Thyroid gland (tissue), 4 donors: ENCODE results near the gene PLCL1. TPM values are rescaled to one million over a fixed set of nuclear protein-coding genes. Genes with fewer than 3 reads are reported as not detected.

Source experiments
- DNase-seq, 2 donors: peaks; one replicate each; pipeline ENCODE4 v3.0.0-alpha.2; 2019
- H3K27ac ChIP-seq, 3 donors: fragments of 200-600 bp; sonication (generic); 1 replicate in 2 of 3; 2 replicates in 1 of 3; pipeline ENCODE4 v1.5.1; 2016 to 2019; ENCODE audit warnings: mild to moderate bottlenecking in 1 of 3, moderate library complexity in 1 of 3
- H3K27me3 ChIP-seq: fragments of 200-600 bp; sonication (generic); one replicate; pipeline ENCODE4 v1.5.1; 2019
- H3K36me3 ChIP-seq, 2 donors: fragments of 200-600 bp; sonication (generic); one replicate each; pipeline ENCODE4 v1.5.1; 2016 to 2019
- H3K4me1 ChIP-seq, 2 donors: fragments of 200-600 bp; sonication (generic); one replicate each; pipeline ENCODE4 v1.5.1; 2017 to 2019
- H3K4me3 ChIP-seq, 3 donors: fragments of 200-600 bp; sonication (generic); replicated peaks in 1 of 3; 1 replicate in 2 of 3; 2 replicates in 1 of 3; pipeline ENCODE4 v1.5.1; 2016; ENCODE audit warnings: mild to moderate bottlenecking in 1 of 3
- H3K9me3 ChIP-seq: fragments of 200-600 bp; sonication (generic); one replicate; pipeline ENCODE4 v1.5.1; 2017
- POLR2A ChIP-seq, 2 donors: fragments of 450-650 bp; IDR thresholded peaks; one replicate each; pipeline ENCODE4 v1.6.1; 2017; ENCODE audit warnings: antibody characterized with exemption in 2 of 2, mild to moderate bottlenecking in 2 of 2, moderate library complexity in 1 of 2
- WGBS, 2 donors: methylation state at CpG; one replicate each; pipeline ENCODE4 v1.1.5; 2017; 5-methylcytosine and 5-hydroxymethylcytosine counted together
- intact Hi-C: fragments of 100-400 bp; cut with DNase I; formaldehyde crosslinking; loops from one replicate; pipeline ENCODE4 v1.15.1; 2023
- total RNA-seq, 4 donors: library from RNA; depleted of rRNA; stranded (reverse); fragments of >200 nt; gene quantifications; one replicate each; pipeline ENCODE4 v1.2.3, GENCODE V29; 2016
- TF ChIP-seq, protein P1 (sequence below), 6 experiments: fragments of 200-600 bp in 3 of 6; fragments of 450-650 bp in 3 of 6; sonication (generic) in 3 of 6; IDR thresholded peaks; one replicate each; pipeline ENCODE4 v1.5.1; 2016 to 2019; ENCODE audit warnings: antibody characterized with exemption in 6 of 6, mild to moderate bottlenecking in 2 of 6, inconsistent platforms in 1 of 6, moderate library complexity in 1 of 6

The PLCL1 gene
- total RNA-seq, 4 donors from 2014 or later: 9.1 to 11.8 (median 9.9) TPM

DNA sequence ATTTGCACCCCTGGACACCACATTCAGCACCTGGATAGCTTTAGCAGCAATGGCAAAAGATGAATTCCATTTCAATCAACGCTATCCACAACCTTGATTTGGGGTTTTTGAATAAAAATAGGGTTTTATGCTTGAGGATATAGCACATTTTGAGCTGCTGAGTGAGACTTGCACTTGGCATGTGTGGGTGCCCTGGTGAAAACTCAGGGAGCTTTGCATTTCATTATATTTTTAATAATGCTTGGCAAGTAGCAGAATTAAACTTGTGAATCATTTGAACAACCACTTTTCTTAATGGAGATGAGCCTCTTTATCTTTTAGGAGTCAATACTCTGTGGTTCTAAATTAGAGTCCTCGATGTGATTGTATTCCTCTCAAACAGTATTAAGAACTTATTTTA lies 252.4 kb downstream of the PLCL1 start:
- Histone ChIP-seq H3K36me3 (no peaks in the 10 kb centered on the region), H3K4me3 (no peak overlapping the region), H3K27me3 (no peaks in the 10 kb centered on the region), H3K4me1 (no peaks in the 10 kb centered on the region), H3K9me3 (no peaks in the 10 kb centered on the region), H3K27ac (no peak overlapping the region)
- WGBS, 2 donors: 83 to 85% methylated on average over 2 of the region's 2 CpGs
- TF ChIP-seq, protein P1, sequence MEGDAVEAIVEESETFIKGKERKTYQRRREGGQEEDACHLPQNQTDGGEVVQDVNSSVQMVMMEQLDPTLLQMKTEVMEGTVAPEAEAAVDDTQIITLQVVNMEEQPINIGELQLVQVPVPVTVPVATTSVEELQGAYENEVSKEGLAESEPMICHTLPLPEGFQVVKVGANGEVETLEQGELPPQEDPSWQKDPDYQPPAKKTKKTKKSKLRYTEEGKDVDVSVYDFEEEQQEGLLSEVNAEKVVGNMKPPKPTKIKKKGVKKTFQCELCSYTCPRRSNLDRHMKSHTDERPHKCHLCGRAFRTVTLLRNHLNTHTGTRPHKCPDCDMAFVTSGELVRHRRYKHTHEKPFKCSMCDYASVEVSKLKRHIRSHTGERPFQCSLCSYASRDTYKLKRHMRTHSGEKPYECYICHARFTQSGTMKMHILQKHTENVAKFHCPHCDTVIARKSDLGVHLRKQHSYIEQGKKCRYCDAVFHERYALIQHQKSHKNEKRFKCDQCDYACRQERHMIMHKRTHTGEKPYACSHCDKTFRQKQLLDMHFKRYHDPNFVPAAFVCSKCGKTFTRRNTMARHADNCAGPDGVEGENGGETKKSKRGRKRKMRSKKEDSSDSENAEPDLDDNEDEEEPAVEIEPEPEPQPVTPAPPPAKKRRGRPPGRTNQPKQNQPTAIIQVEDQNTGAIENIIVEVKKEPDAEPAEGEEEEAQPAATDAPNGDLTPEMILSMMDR (IDR thresholded peaks at IDR 0.05): no peak
- TF ChIP-seq POLR2A (IDR thresholded peaks at IDR 0.05): no peak
- DNase-seq: no peak
- intact Hi-C loops: no loop called here

DNA sequence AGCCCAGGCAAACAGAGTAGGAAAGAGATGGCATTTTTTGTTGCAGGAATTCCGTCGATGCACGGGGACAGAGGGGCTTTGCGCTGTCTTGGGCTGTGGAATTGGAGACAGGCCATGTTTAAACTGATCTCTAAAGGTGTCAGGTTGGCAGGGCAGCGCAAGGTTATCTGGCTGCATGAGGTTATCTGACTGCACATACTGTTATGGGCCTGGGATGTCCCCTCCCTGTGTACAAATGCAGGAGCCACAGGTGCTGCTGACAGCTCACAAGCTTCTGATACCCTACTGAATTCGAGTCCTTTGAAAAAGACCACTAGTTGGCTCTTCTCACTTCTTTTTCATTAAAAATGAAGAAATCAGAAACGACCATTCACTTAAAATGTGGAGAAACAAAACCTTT lies 255.4 kb downstream of the PLCL1 start:
- Histone ChIP-seq H3K27me3 (no peaks in the 10 kb centered on the region), H3K27ac (no peak overlapping the region), H3K4me1 (no peaks in the 10 kb centered on the region), H3K36me3 (no peaks in the 10 kb centered on the region), H3K9me3 (no peaks in the 10 kb centered on the region), H3K4me3 (no peak overlapping the region)
- intact Hi-C loops: no loop called here
- TF ChIP-seq, protein P1 (IDR thresholded peaks at IDR 0.05): no peak
- no peak for TF ChIP-seq POLR2A (IDR thresholded peaks at IDR 0.05)
- no peak for DNase-seq
- WGBS, 2 donors: 72 to 80% methylated on average over 7 of the region's 7 CpGs

- Histone ChIP-seq H3K36me3 (no peaks in the 10 kb centered on the region), H3K27me3 (no peaks in the 10 kb centered on the region), H3K4me3 (no peak overlapping the region), H3K27ac (no peak overlapping the region), H3K9me3 (no peaks in the 10 kb centered on the region), H3K4me1 (no peaks in the 10 kb centered on the region)
- intact Hi-C loops: no loop called here
- TF ChIP-seq, protein P1 (IDR thresholded peaks at IDR 0.05): no peak
- TF ChIP-seq POLR2A (IDR thresholded peaks at IDR 0.05): no peak
- DNase-seq: no peak
- WGBS, 2 donors: 71 to 89% methylated on average over 2 of the region's 2 CpGs
Observed at GRCh38 chr2:198060277-198060676, 255.9 kb downstream of the PLCL1 start.

DNA sequence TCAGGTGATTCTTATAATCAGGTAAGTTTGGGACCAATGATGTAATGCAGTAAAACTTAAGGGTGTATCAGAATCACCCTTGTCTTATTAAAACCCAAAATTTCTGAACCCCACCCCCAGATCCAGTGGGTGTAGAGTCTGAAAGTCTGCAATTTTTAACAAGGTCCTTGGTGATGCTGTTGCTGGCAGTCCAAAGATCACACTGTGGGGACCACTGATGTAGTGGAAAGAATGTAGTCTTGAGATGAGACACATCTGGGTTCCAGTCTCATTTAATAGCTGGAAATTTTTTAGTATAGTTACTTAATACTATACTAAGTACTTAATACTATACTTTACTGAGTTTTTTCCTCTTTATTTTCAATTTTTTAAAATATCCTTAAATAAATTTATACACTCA lies 258.4 kb downstream of the PLCL1 start:
- H3K4me3 ChIP-seq: no peak overlapping the region
- H3K27ac ChIP-seq: no peak overlapping the region
- intact Hi-C loops: no loop called here

DNA sequence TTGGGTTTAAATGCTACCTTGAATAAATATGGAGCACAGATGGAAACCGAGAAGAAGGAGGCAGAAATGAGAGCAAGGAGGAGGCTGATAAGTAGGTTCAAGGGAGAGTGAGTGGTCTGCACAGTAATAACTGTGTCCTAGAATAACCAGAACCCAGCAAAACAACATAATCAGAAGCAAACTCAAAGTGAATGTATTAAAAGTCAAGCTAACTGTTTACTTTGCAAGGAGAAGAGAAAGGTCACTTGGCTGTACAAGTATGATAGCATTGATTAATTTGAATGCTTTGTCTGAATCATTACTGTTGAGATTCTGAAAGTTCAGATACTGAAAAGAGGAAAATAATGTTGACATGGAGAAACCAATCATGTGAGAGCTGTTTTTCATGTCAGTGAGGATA lies 258.8 kb downstream of the PLCL1 start:
- Histone ChIP-seq H3K4me3 (no peak overlapping the region), H3K4me1 (no peaks in the 10 kb centered on the region), H3K9me3 (no peaks in the 10 kb centered on the region), H3K27me3 (no peaks in the 10 kb centered on the region), H3K36me3 (no peaks in the 10 kb centered on the region), H3K27ac (no peak overlapping the region)
- WGBS, 2 donors: 62 to 67% methylated on average over 1 of the region's 1 CpG
- intact Hi-C loops: no loop called here
- DNase-seq: no peak
- TF ChIP-seq POLR2A (IDR thresholded peaks at IDR 0.05): no peak
- TF ChIP-seq, protein P1 (IDR thresholded peaks at IDR 0.05): no peak

More for the DNA sequence above, 258.4 kb downstream of the PLCL1 start:
- Histone ChIP-seq H3K27me3 (no peaks in the 10 kb centered on the region), H3K9me3 (no peaks in the 10 kb centered on the region), H3K4me1 (no peaks in the 10 kb centered on the region), H3K36me3 (no peaks in the 10 kb centered on the region)
- TF ChIP-seq POLR2A (IDR thresholded peaks at IDR 0.05): no peak
- TF ChIP-seq, protein P1 (IDR thresholded peaks at IDR 0.05): no peak
- no peak for DNase-seq
